Activated naive CD8-positive, alpha-beta T cell treated with anti-CD3 and anti-CD28 coated beads for 36 hours (primary cell): ENCODE data around the gene HDAC7. TPM values are rescaled to one million over a fixed set of nuclear protein-coding genes. Genes with fewer than 3 reads are reported as not detected.

Experiments
- DNase-seq: peaks from one replicate; pipeline ENCODE4 v3.0.0; 2021
- H3K27ac Mint-ChIP-seq: one replicate; pipeline ENCODE4 v1.8.0; 2022; ENCODE audit warnings: mild to moderate bottlenecking, moderate library complexity, mixed read lengths
- H3K27me3 Mint-ChIP-seq: one replicate; pipeline ENCODE4 v1.8.0; 2022; ENCODE audit warnings: mild to moderate bottlenecking, mixed read lengths
- H3K36me3 Mint-ChIP-seq: one replicate; pipeline ENCODE4 v1.8.0; 2021; ENCODE audit warnings: mild to moderate bottlenecking, mixed read lengths
- H3K4me1 Mint-ChIP-seq: one replicate; pipeline ENCODE4 v1.8.0; 2021; ENCODE audit warnings: mixed read lengths
- H3K4me3 Mint-ChIP-seq: one replicate; pipeline ENCODE4 v1.8.0; 2022; ENCODE audit warnings: mild to moderate bottlenecking, moderate library complexity, mixed read lengths
- H3K9me3 Mint-ChIP-seq: one replicate; pipeline ENCODE4 v1.8.0; 2022; ENCODE audit warnings: mixed read lengths
- total RNA-seq, 2 experiments: library from RNA; stranded (reverse); gene quantifications; one replicate each; pipeline ENCODE4 v1.2.3, GENCODE V29; 2021

HDAC7 gene
- total RNA-seq, 2 experiments from 2014 or later = 233 to 246 TPM

- H3K4me3 Mint-ChIP-seq = no peak overlapping the region
- DNase-seq = peak; percentile 46
- H3K27ac Mint-ChIP-seq = no peak overlapping the region
- H3K27me3 Mint-ChIP-seq = no peaks in the 10 kb centered on the region
- no peaks in the 10 kb centered on the region for H3K9me3 Mint-ChIP-seq
- peaks cover 9% of the 10 kb centered on the region for H3K4me1 Mint-ChIP-seq
- H3K36me3 Mint-ChIP-seq = no peaks in the 10 kb centered on the region
Measured at GRCh38 chr12:47744005-47744651, 75.6 kb downstream of the HDAC7 start.

- H3K27ac Mint-ChIP-seq = no peak overlapping the region
- no peak overlapping the region for H3K4me3 Mint-ChIP-seq
- H3K4me1 Mint-ChIP-seq = peaks cover 11% of the 10 kb centered on the region
- H3K27me3 Mint-ChIP-seq = no peaks in the 10 kb centered on the region
- no peak for DNase-seq
- no peaks in the 10 kb centered on the region for H3K36me3 Mint-ChIP-seq
- no peaks in the 10 kb centered on the region for H3K9me3 Mint-ChIP-seq
Measured at GRCh38 chr12:47743311-47743860, 76.3 kb downstream of the HDAC7 start.

DNA sequence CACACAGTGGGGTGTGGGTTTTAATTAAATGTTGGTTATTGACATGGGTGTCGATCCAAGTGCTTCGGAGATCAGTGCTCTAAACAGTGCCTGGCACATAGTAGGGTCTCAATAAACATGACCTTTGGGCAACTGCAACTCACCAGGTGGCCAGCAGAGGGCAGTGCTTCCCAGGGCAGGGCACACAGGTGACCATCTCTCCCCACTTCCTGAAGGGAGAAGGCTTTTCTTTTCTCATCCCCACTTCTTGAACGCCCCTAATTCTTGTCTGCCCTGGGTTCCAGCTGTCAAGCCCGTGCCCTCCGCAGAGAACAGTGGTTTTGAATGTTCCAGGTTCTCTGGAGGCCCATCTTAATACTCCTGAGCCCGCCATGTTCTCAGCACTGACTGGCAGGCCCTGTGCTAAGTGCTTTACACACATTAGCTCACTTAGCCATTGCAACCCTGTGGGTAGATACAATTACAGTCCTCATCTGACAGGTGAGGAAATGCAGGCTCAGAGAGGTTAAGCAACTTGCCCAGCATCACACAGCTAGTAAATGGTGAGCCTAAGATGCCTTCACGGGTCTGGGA is 77.4 kb downstream of the HDAC7 start:
- Mint-ChIP-seq H3K27ac (no peak overlapping the region), H3K4me3 (no peak overlapping the region), H3K36me3 (no peaks in the 10 kb centered on the region), H3K4me1 (peaks cover 11% of the 10 kb centered on the region), H3K27me3 (no peaks in the 10 kb centered on the region), H3K9me3 (no peaks in the 10 kb centered on the region)
- peak; percentile 70 for DNase-seq

GRCh38 chr12:47741340-47741703 is 78.4 kb downstream of the HDAC7 start:
- no peak overlapping the region for H3K4me3 Mint-ChIP-seq
- H3K36me3 Mint-ChIP-seq = no peaks in the 10 kb centered on the region
- H3K27ac Mint-ChIP-seq = no peak overlapping the region
- peaks cover 11% of the 10 kb centered on the region for H3K4me1 Mint-ChIP-seq
- DNase-seq = peak; percentile 41
- no peaks in the 10 kb centered on the region for H3K27me3 Mint-ChIP-seq
- no peaks in the 10 kb centered on the region for H3K9me3 Mint-ChIP-seq

- H3K4me1 Mint-ChIP-seq = peaks cover 11% of the 10 kb centered on the region
- no peak for DNase-seq
- H3K27me3 Mint-ChIP-seq = no peaks in the 10 kb centered on the region
- no peak overlapping the region for H3K27ac Mint-ChIP-seq
- H3K4me3 Mint-ChIP-seq = no peak overlapping the region
- H3K9me3 Mint-ChIP-seq = no peaks in the 10 kb centered on the region
- H3K36me3 Mint-ChIP-seq = no peaks in the 10 kb centered on the region
Measured at GRCh38 chr12:47740606-47741339, 78.9 kb downstream of the HDAC7 start.

GRCh38 chr12:47739979-47740378 is 79.7 kb downstream of the HDAC7 start:
- no peak for DNase-seq
- H3K27ac Mint-ChIP-seq = no peak overlapping the region

DNA sequence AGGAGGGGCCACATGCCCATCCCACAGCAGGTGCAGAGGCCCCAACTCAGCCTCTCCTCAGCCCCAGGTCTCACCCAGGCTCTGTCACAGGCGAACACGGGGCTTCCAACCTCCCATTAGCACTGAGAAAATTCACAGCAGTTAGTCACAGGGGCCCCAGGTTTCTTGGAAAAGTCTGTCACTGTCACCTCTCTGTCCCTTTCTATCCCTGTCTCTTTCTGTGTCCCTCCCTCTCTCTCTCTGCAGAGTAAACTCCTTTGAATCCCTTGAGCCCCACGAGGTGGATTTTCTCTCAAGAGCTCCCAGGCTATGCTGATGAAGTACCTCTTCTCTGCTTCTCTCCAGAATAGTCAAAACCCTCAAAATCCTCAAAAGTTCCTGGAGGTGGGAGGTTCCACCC is 80.4 kb downstream of the HDAC7 start:
- Mint-ChIP-seq H3K27ac (no peak overlapping the region), H3K36me3 (no peaks in the 10 kb centered on the region), H3K27me3 (no peaks in the 10 kb centered on the region)

More at GRCh38 chr12:47739979-47740378, 79.7 kb downstream of the HDAC7 start:
- Mint-ChIP-seq H3K4me3 (no peak overlapping the region), H3K9me3 (no peaks in the 10 kb centered on the region), H3K4me1 (peaks cover 11% of the 10 kb centered on the region), H3K27me3 (no peaks in the 10 kb centered on the region), H3K36me3 (no peaks in the 10 kb centered on the region)

GRCh38 chr12:47737936-47738594 is 81.6 kb downstream of the HDAC7 start:
- H3K4me3 Mint-ChIP-seq = no peak overlapping the region
- DNase-seq = no peak
- no peak overlapping the region for H3K27ac Mint-ChIP-seq
- H3K36me3 Mint-ChIP-seq = no peaks in the 10 kb centered on the region
- no peaks in the 10 kb centered on the region for H3K9me3 Mint-ChIP-seq
- H3K27me3 Mint-ChIP-seq = no peaks in the 10 kb centered on the region
- H3K4me1 Mint-ChIP-seq = peaks cover 11% of the 10 kb centered on the region

More for the DNA sequence above, 80.4 kb downstream of the HDAC7 start:
- Mint-ChIP-seq H3K9me3 (no peaks in the 10 kb centered on the region), H3K4me3 (no peak overlapping the region), H3K4me1 (peaks cover 11% of the 10 kb centered on the region)
- DNase-seq = no peak

DNA sequence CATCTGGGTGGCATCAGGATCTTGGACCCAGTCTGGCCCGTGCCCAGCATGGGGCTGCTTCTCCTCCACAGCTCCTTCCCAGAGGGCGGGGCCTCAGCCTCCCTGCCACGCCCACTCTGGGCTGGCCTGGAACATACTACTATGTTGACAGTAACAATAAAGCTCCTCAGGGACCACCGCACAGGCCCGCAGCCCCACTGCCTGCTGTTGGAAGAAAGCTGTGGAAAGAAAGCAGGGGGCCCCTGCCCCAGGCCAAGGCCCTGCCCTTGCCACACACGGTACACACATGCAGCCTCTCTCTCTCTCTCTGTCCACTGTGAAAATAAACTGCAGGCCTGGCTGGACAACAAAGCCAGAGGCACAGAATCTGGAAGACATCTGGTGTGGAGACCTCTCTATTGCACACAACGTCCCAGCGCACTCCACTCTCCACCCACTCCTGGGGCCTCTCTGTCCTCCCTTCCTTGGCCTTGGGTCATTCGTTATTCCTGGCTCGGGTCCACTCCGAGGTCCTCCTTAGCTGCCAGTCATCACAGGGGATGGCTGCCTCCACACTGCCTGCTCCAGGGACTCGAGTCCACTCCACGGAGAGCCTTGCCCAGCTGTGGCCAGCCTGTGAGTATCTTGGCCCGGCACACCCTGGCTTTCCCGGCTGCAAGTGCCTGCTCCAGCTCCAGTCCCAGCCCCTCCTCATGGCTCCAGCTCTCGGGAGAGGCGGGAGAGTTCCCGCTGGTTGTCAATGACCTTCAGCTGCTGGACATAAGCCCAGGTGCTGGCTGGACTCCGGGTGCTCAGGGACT is 82.6 kb downstream of the HDAC7 start:
- Mint-ChIP-seq H3K4me3 (no peak overlapping the region), H3K27ac (no peak overlapping the region), H3K27me3 (no peaks in the 10 kb centered on the region), H3K4me1 (peaks cover 8% of the 10 kb centered on the region), H3K36me3 (no peaks in the 10 kb centered on the region), H3K9me3 (no peaks in the 10 kb centered on the region)
- no peak for DNase-seq

DNA sequence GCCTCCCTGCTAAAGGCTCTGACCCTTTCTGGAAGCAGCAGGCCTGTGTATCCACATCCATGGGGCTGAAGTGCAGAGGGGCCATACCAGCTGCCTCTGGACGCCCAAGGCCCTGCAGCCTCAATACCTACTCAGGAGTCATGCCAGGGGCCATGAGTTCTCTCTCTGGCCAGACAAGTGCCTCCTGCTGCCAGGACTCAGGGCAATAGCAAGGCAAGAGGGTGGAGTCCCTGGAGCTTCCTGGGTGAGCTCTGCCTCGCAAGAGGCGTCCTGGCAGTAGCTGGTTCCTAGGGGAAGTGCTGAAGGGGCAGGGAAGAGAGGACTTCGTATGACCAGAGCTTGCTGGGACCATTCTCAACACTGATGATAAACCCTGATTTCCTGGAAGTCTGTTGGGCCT is 83.5 kb downstream of the HDAC7 start:
- Mint-ChIP-seq H3K4me1 (peaks cover 3% of the 10 kb centered on the region), H3K27me3 (no peaks in the 10 kb centered on the region), H3K27ac (no peak overlapping the region), H3K9me3 (no peaks in the 10 kb centered on the region), H3K36me3 (no peaks in the 10 kb centered on the region), H3K4me3 (no peak overlapping the region)
- DNase-seq = no peak

DNA sequence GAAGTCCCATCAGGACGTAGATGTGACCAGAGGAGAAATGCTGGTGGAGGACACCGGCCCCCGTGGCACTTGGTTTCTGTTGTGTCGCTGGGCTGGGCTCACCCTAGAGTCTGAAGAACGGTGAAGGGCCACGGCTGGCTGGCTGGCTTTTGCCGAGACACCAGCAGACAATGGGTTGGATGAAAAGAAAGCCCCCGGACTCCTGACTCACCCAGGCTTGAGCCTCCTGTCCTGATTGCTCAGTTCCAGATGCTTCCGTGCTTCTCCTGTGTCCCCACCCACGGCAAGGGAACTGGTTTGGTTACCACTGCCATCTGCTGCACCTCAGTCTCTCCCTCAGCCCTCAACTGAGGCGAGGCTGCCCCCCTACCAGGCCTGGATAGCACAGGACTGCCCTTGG is 84.1 kb downstream of the HDAC7 start:
- Mint-ChIP-seq H3K27ac (no peak overlapping the region), H3K36me3 (no peaks in the 10 kb centered on the region), H3K4me3 (no peak overlapping the region), H3K9me3 (no peaks in the 10 kb centered on the region), H3K4me1 (peaks cover 2% of the 10 kb centered on the region), H3K27me3 (no peaks in the 10 kb centered on the region)
- DNase-seq = no peak

- no peak overlapping the region for H3K27ac Mint-ChIP-seq
- no peak overlapping the region for H3K4me3 Mint-ChIP-seq
- H3K9me3 Mint-ChIP-seq = no peaks in the 10 kb centered on the region
- no peak for DNase-seq
- H3K4me1 Mint-ChIP-seq = peaks cover 2% of the 10 kb centered on the region
- H3K27me3 Mint-ChIP-seq = no peaks in the 10 kb centered on the region
- H3K36me3 Mint-ChIP-seq = no peaks in the 10 kb centered on the region
Measured at GRCh38 chr12:47734725-47735480, 84.8 kb downstream of the HDAC7 start.

DNA sequence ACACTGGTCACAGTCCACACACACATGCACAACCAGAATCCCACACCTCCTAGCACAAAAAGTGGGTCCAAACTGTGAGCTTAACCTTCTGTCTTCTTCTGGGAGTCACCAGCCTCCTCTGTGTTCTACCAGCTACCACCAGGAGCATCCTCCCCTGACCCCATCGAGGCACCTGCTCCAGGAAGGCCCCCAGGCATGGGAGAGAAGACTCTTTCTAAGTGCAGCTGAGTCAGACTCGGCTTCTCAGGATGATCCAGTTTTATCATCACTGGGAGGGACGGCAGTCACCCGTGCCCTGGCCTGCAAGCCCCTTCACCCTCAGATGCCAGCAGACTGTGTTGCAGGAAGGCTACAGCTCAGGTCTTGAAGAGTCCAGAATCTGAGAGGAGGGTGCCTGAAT is 86.6 kb downstream of the HDAC7 start:
- Mint-ChIP-seq H3K9me3 (no peaks in the 10 kb centered on the region), H3K36me3 (no peaks in the 10 kb centered on the region), H3K27me3 (no peaks in the 10 kb centered on the region), H3K4me3 (no peak overlapping the region), H3K27ac (no peak overlapping the region), H3K4me1 (no peaks in the 10 kb centered on the region)
- no peak for DNase-seq
